ENCODE results near the gene COL21A1. TPM values are rescaled to one million over a fixed set of nuclear protein-coding genes. Genes with fewer than 3 reads are reported as not detected.

COL21A1 gene
- total and polyA plus RNA-seq, 2 of the 4 experiments (the other 2 are of a cell fraction), result 0.05 TPM; not detected in 1

- dilution Hi-C loops (cut with HindIII; ENCODE audit: low sequenced_read_pairs, unreplicated experiment) (no loop called here), intact Hi-C loops (cut with micrococcal nuclease) (no loop called here), in situ Hi-C loops (cut with MboI; ENCODE audit: low sequenced_read_pairs) (no loop called here)
- Histone ChIP-seq H3K36me3 (ENCODE audit: control insufficient read depth, insufficient read depth, low read length) (no peaks in the 10 kb centered on the region), H3K79me1 (ENCODE audit: low read depth in 1 of 2, low read length in 2 of 2) (no peaks in the 10 kb centered on the region), H2AK9ac (replicated peaks; ENCODE audit: low read depth, low read length, poor library complexity) (no peak overlapping the region), H2AFZ (replicated peaks; ENCODE audit: low read length, poor library complexity) (no peak overlapping the region), H3K23ac (ENCODE audit: low read depth, low read length) (no peak overlapping the region), H3K4me1 (ENCODE audit: control insufficient read depth, insufficient read depth, low read length) (no peaks in the 10 kb centered on the region), H2BK15ac (ENCODE audit: low read depth, low read length) (no peak overlapping the region), H4K91ac (ENCODE audit: insufficient read depth, low read depth, low read length) (no peak overlapping the region), H3K9me3 (ENCODE audit: control insufficient read depth, insufficient read depth, low read length) (no peaks in the 10 kb centered on the region), H2BK120ac (ENCODE audit: low read depth, low read length) (no peak overlapping the region), H3K27ac (ENCODE audit: insufficient read depth, low read length) (no peak overlapping the region), H3K4ac (ENCODE audit: low read depth, low read length) (no peak overlapping the region), H3K4me3 (ENCODE audit: insufficient read depth, low read depth, low read length) (no peak overlapping the region), H3K9me1 (ENCODE audit: insufficient read depth, low read length) (no peaks in the 10 kb centered on the region), H3K27me3 (ENCODE audit: control insufficient read depth, insufficient read depth, low read length) (no peaks in the 10 kb centered on the region), H3K4me2 (ENCODE audit: low read depth, low read length) (no peak overlapping the region), H2BK5ac (ENCODE audit: low read depth, low read length, poor library complexity, severe bottlenecking) (no peak overlapping the region), H4K20me1 (ENCODE audit: insufficient read depth, low read length) (no peaks in the 10 kb centered on the region), H3K14ac (replicated peaks; ENCODE audit: low read depth, low read length) (no peak overlapping the region), H3K18ac (ENCODE audit: low read depth, low read length) (no peak overlapping the region), H2BK20ac (ENCODE audit: low read depth, low read length) (no peak overlapping the region), H4K5ac (ENCODE audit: low read depth, low read length) (no peak overlapping the region), H3K9ac (ENCODE audit: low read depth, low read length) (no peak overlapping the region), H4K8ac (ENCODE audit: low read depth in 2 of 2, low read length in 2 of 2) (no peak overlapping the region), H2AK5ac (ENCODE audit: low read depth, low read length) (no peak overlapping the region), H3K56ac (ENCODE audit: extremely low read depth, insufficient read depth, low read length) (no peak overlapping the region)
- POLR2A ChIA-PET (ENCODE audit: unreplicated experiment), result no interaction called here
- CTCF ChIA-PET, result no interaction called here
- ATAC-seq (ENCODE audit: low read depth), result no peak
- no TSS peak for BruUV-seq (replicated peaks)
- no peak for TF ChIP-seq MXI1 (IDR thresholded peaks at IDR 0.05; ENCODE audit: borderline replicate concordance, low read depth, low read length)
- TF ChIP-seq, protein P1, sequence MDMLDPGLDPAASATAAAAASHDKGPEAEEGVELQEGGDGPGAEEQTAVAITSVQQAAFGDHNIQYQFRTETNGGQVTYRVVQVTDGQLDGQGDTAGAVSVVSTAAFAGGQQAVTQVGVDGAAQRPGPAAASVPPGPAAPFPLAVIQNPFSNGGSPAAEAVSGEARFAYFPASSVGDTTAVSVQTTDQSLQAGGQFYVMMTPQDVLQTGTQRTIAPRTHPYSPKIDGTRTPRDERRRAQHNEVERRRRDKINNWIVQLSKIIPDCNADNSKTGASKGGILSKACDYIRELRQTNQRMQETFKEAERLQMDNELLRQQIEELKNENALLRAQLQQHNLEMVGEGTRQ (IDR thresholded peaks at IDR 0.05; ENCODE audit: low read depth, low read length), result no peak
- TF ChIP-seq FOS (IDR thresholded peaks at IDR 0.05; ENCODE audit: low read depth, low read length), result no peak
- TF ChIP-seq RAD21 (IDR thresholded peaks at IDR 0.05; ENCODE audit: low read length), result no peak
- TF ChIP-seq CTCF (conservative IDR thresholded peaks at IDR 0.05; ENCODE audit: low read depth, low read length), result no peak
- no peak for TF ChIP-seq RFX5 (IDR thresholded peaks at IDR 0.05; ENCODE audit: low read depth, low read length)
- TF ChIP-seq, protein P2, sequence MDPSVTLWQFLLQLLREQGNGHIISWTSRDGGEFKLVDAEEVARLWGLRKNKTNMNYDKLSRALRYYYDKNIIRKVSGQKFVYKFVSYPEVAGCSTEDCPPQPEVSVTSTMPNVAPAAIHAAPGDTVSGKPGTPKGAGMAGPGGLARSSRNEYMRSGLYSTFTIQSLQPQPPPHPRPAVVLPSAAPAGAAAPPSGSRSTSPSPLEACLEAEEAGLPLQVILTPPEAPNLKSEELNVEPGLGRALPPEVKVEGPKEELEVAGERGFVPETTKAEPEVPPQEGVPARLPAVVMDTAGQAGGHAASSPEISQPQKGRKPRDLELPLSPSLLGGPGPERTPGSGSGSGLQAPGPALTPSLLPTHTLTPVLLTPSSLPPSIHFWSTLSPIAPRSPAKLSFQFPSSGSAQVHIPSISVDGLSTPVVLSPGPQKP (IDR thresholded peaks at IDR 0.05; ENCODE audit: borderline replicate concordance, low read depth, low read length), result no peak
- no peak for TF ChIP-seq CEBPB (IDR thresholded peaks at IDR 0.05; ENCODE audit: low read depth, low read length)
- TF ChIP-seq MAZ (IDR thresholded peaks at IDR 0.05; ENCODE audit: borderline replicate concordance, low read depth, low read length), result no peak
- TF ChIP-seq RCOR1 (IDR thresholded peaks at IDR 0.05; ENCODE audit: insufficient replicate concordance, low read length), result no peak
- no peak for TF ChIP-seq POLR2A (IDR thresholded peaks at IDR 0.05; ENCODE audit: low read depth, low read length)
- TF ChIP-seq SMC3 (IDR thresholded peaks at IDR 0.05; ENCODE audit: low read depth, low read length), result no peak
- TF ChIP-seq NFE2L2 (IDR thresholded peaks at IDR 0.05; ENCODE audit: low read depth, low read length), result no peak
- TF ChIP-seq MAFK (IDR thresholded peaks at IDR 0.05; ENCODE audit: low read depth, low read length), result no peak
- no peak for TF ChIP-seq CHD1 (IDR thresholded peaks at IDR 0.05; ENCODE audit: low read depth, low read length)
- TF ChIP-seq BHLHE40 (IDR thresholded peaks at IDR 0.05; ENCODE audit: low read depth, low read length), result no peak
- no peak for DNase-seq
- WGBS, 2 experiments (ENCODE audit: extremely low coverage in 2 of 2, insufficient read length in 1 of 2), result no CpG with 5 or more reads among the region's 2 CpGs
Observed at GRCh38 chr6:56047931-56048540, 199.3 kb downstream of the COL21A1 start.

Data from IMR-90 (cell line).